ENCODE measurements around the gene ACBD4. TPM values are rescaled to one million over a fixed set of nuclear protein-coding genes. Genes with fewer than 3 reads are reported as not detected.

The ACBD4 gene
- total and polyA plus RNA-seq, 2 donors (not counting 3 experiments of a cell fraction or from before 2014, with no cell fraction given): 4.5 to 7.5 TPM

- no peak overlapping the region for H2AFZ ChIP-seq (ENCODE audit: low read depth, low read length)
- H3K4me1 ChIP-seq (ENCODE audit: control insufficient read depth, extremely low read depth, insufficient read depth, low read length): no peaks in the 10 kb centered on the region
- TF ChIP-seq GATA2 (IDR thresholded peaks at IDR 0.05; ENCODE audit: insufficient read depth, insufficient read length, low read depth, low read length) (no peak), POLR2AphosphoS5 (IDR thresholded peaks at IDR 0.05; ENCODE audit: insufficient read depth, low read depth, low read length) (no peak), JUN (IDR thresholded peaks at IDR 0.05; ENCODE audit: borderline replicate concordance, insufficient read depth, insufficient read length, low read depth) (no peak), POLR2A (IDR thresholded peaks at IDR 0.05; ENCODE audit: low read depth, low read length) (no peak), FOS (IDR thresholded peaks at IDR 0.05; ENCODE audit: borderline replicate concordance, insufficient read depth, low read length) (no peak), MYC (IDR thresholded peaks at IDR 0.05; ENCODE audit: low read depth, low read length) (no peak), EZH2 (IDR thresholded peaks at IDR 0.05; ENCODE audit: borderline replicate concordance, low read depth, low read length, severe bottlenecking) (no peak), CTCF (IDR thresholded peaks at IDR 0.05; ENCODE audit: extremely low read depth in 1 of 2, insufficient read depth in 1 of 2, low read depth in 1 of 2, low read length in 2 of 2) (no peak), MAX (IDR thresholded peaks at IDR 0.05; ENCODE audit: insufficient read depth, insufficient read length) (no peak)
- H3K79me2 ChIP-seq (ENCODE audit: control insufficient read depth, insufficient read depth, low read length): no peaks in the 10 kb centered on the region
- H3K36me3 ChIP-seq (ENCODE audit: control insufficient read depth in 2 of 2, extremely low read depth in 1 of 2, insufficient read depth in 2 of 2, low read length in 2 of 2): peaks cover 0 to 2% of the 10 kb centered on the region in 2 experiments
- DNase-seq (ENCODE audit: low read depth, low spot score) (no peak), FAIRE-seq (no peak)
- dilution Hi-C loops (cut with MboI; ENCODE audit: extremely low pct_ligation_motif_present, low sequenced_read_pairs): no loop called here
- H3K4me2 ChIP-seq (ENCODE audit: insufficient read depth, low read length): no peak overlapping the region
- H3K27me3 ChIP-seq (ENCODE audit: control insufficient read depth in 2 of 2, insufficient read depth in 2 of 2, low read length in 2 of 2): no peaks in the 10 kb centered on the region
- no peak overlapping the region for H3K27ac ChIP-seq (ENCODE audit: insufficient read depth, low read depth, low read length)
- BruUV-seq (replicated peaks): no TSS peak
- H3K9me1 ChIP-seq (replicated peaks; ENCODE audit: control insufficient read depth, extremely low read depth, insufficient read depth, low read length): no peaks in the 10 kb centered on the region
- ChIA-PET CTCF (interaction anchor here (6.9 kb wide), 1 partner anchor 19 kb away, joined by 34 read pairs; the partner anchor contains the start of gene ACBD4), POLR2A (no interaction called here)
- intact Hi-C loops (cut with micrococcal nuclease): no loop called here
- H3K9me3 ChIP-seq (replicated peaks; ENCODE audit: control insufficient read depth, insufficient read depth, low read length): no peaks in the 10 kb centered on the region
- H3K4me3 ChIP-seq (replicated peaks in 1 of 3; ENCODE audit: insufficient read depth in 1 of 3, low read depth in 1 of 3, low read length in 3 of 3): no peak overlapping the region
- no peak overlapping the region for H3K9ac ChIP-seq (replicated peaks; ENCODE audit: extremely low read depth, insufficient read depth, low read length)
- no peaks in the 10 kb centered on the region for H4K20me1 ChIP-seq (replicated peaks; ENCODE audit: control insufficient read depth, extremely low read depth, insufficient read depth, low read length)
These were observed 19.6 kb upstream of the ACBD4 start for GRCh38 chr17:45115871-45116270.
